Rectal smooth muscle tissue (tissue), 1 donor: ENCODE measurements around the gene TKTL1.
A peak's percentile ranks its signal among the peaks of the same experiment; 100 is the strongest.
"Not testable (repeated sequence)": the region's sequence is repeated elsewhere in the genome, so short reads cannot be mapped to it uniquely, and the experiment has no call there.

ENCODE experiments used
- H3K27ac ChIP-seq: one replicate; pipeline ENCODE4 v1.7.0; 2013; ENCODE audit warnings: low read depth, low read length, inconsistent platforms
- H3K27me3 ChIP-seq: one replicate; pipeline ENCODE4 v1.7.0; 2013; ENCODE audit warnings: low read length; ENCODE audit not compliant: control insufficient read depth, insufficient read depth
- H3K36me3 ChIP-seq: one replicate; pipeline ENCODE4 v1.7.0; 2013; ENCODE audit warnings: low read length; ENCODE audit not compliant: control insufficient read depth, insufficient read depth
- H3K4me1 ChIP-seq: one replicate; pipeline ENCODE4 v1.7.0; 2013; ENCODE audit warnings: low read length; ENCODE audit not compliant: control insufficient read depth, insufficient read depth
- H3K4me3 ChIP-seq: one replicate; pipeline ENCODE4 v1.7.0; 2013; ENCODE audit warnings: low read length
- H3K9ac ChIP-seq: one replicate; pipeline ENCODE4 v1.7.0; 2013; ENCODE audit warnings: low read length

Gene TKTL1

DNA sequence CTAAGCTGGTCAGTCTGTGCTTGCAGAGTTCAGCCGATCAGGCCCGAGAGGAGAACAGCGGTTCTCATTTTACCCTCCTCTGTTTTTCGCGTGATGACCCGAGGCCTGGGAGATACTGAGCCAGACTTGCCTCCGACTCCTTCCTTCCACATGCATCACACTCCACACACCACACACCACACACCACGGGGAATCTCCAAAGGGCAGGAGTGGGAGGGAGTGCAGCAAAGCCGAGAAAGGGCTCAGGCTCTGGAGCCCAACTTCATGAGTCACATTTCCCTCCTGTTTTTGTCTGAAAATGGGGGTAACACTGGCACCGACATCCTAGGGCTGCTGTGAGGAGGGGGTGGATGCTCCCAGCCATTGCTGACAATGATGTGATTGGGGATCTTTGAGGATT lies 38.9 kb downstream of the TKTL1 start:
- no peak overlapping the region for H3K9ac ChIP-seq
- H3K27me3 ChIP-seq = no peaks in the 10 kb centered on the region
- H3K4me1 ChIP-seq = no peaks in the 10 kb centered on the region
- no peak overlapping the region for H3K4me3 ChIP-seq
- no peak overlapping the region for H3K27ac ChIP-seq
- no peaks in the 10 kb centered on the region for H3K36me3 ChIP-seq

- not testable (repeated sequence) for H3K36me3 ChIP-seq, H3K9ac ChIP-seq, H3K4me1 ChIP-seq, H3K4me3 ChIP-seq, H3K27me3 ChIP-seq, H3K27ac ChIP-seq
These were observed 46.1 kb downstream of the TKTL1 start for GRCh38 chrX:154341399-154342298.

DNA sequence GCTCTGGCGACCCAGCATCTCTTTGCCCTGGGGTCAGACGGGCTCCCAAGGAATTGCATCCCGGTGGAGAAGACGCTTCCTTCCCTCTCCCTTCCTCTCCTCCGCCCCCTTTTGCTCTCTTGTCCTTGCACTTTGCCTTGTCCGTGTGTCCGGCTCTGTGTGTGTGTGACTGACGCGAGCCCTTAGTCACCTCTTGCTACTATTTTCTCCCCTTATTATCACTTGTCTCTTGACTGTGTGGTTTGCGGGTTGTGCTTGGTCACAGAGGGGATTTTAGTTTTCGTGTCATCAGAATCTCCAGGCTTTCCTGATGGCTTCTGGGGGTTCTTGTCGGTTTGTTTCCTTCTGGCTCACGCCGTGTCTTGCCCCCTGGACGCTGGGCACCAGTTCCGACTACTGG lies 47.5 kb downstream of the TKTL1 start:
- H3K27me3 ChIP-seq, H3K36me3 ChIP-seq, H3K4me1 ChIP-seq, H3K4me3 ChIP-seq, H3K9ac ChIP-seq, H3K27ac ChIP-seq: not testable (repeated sequence)

- H3K27ac ChIP-seq, H3K4me1 ChIP-seq, H3K9ac ChIP-seq, H3K4me3 ChIP-seq, H3K36me3 ChIP-seq, H3K27me3 ChIP-seq: not testable (repeated sequence)
These were observed 48.0 kb downstream of the TKTL1 start for GRCh38 chrX:154343620-154344019.

- Histone ChIP-seq H3K9ac (no peak overlapping the region), H3K27me3 (no peaks in the 10 kb centered on the region), H3K27ac (peak overlapping the region; percentile 48), H3K4me3 (no peak overlapping the region), H3K36me3 (peaks cover 24% of the 10 kb centered on the region), H3K4me1 (no peaks in the 10 kb centered on the region)
These were observed 52.5 kb downstream of the TKTL1 start for GRCh38 chrX:154348114-154348531.

GRCh38 chrX:154348646-154349358 lies 53.2 kb downstream of the TKTL1 start:
- Histone ChIP-seq H3K4me3 (no peak overlapping the region), H3K27ac (peak overlapping the region; percentile 60), H3K27me3 (no peaks in the 10 kb centered on the region), H3K9ac (no peak overlapping the region), H3K36me3 (peaks cover 31% of the 10 kb centered on the region), H3K4me1 (no peaks in the 10 kb centered on the region)

DNA sequence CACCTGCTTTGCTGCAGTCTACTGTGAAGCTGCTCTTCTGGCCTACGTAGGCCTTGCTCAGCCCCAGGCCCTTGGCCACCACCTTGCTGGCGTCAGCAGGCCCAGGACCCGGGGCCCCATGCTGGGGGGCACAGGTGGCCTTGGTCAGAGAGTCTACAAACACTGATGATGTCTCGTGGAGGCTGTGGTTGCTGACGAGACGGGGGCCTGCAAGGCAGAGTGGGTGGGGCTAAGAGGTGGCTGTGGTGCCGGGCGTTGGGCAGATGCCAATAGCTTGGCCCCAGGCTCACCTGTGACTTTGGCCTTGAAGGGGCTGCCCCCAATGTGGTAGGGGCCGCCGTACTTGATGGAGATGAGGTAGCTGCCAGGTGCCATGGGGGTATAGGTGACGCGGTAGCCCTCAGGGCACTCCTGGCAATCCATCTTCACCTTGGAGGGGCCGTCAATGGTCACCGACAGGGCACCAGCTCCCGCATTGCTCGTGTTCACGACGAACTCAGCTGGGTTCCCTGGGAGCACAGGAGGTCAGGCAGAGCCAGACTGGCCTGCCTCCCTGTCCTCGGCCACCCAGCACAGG lies 53.9 kb downstream of the TKTL1 start:
- Histone ChIP-seq H3K27me3 (no peaks in the 10 kb centered on the region), H3K4me3 (no peak overlapping the region), H3K4me1 (no peaks in the 10 kb centered on the region), H3K36me3 (peaks cover 35% of the 10 kb centered on the region), H3K27ac (peak overlapping the region; percentile 60), H3K9ac (no peak overlapping the region)

GRCh38 chrX:154349979-154350378 lies 54.4 kb downstream of the TKTL1 start:
- peak overlapping the region; percentile 60 for H3K27ac ChIP-seq
- H3K9ac ChIP-seq = no peak overlapping the region
- no peaks in the 10 kb centered on the region for H3K4me1 ChIP-seq
- no peak overlapping the region for H3K4me3 ChIP-seq
- peaks cover 40% of the 10 kb centered on the region for H3K36me3 ChIP-seq
- H3K27me3 ChIP-seq = no peaks in the 10 kb centered on the region

- Histone ChIP-seq H3K27ac (peak overlapping the region; percentile 19), H3K4me3 (no peak overlapping the region), H3K36me3 (peaks cover 41% of the 10 kb centered on the region), H3K27me3 (no peaks in the 10 kb centered on the region), H3K4me1 (no peaks in the 10 kb centered on the region), H3K9ac (no peak overlapping the region)
These were observed 55.0 kb downstream of the TKTL1 start for GRCh38 chrX:154350429-154351182.

DNA sequence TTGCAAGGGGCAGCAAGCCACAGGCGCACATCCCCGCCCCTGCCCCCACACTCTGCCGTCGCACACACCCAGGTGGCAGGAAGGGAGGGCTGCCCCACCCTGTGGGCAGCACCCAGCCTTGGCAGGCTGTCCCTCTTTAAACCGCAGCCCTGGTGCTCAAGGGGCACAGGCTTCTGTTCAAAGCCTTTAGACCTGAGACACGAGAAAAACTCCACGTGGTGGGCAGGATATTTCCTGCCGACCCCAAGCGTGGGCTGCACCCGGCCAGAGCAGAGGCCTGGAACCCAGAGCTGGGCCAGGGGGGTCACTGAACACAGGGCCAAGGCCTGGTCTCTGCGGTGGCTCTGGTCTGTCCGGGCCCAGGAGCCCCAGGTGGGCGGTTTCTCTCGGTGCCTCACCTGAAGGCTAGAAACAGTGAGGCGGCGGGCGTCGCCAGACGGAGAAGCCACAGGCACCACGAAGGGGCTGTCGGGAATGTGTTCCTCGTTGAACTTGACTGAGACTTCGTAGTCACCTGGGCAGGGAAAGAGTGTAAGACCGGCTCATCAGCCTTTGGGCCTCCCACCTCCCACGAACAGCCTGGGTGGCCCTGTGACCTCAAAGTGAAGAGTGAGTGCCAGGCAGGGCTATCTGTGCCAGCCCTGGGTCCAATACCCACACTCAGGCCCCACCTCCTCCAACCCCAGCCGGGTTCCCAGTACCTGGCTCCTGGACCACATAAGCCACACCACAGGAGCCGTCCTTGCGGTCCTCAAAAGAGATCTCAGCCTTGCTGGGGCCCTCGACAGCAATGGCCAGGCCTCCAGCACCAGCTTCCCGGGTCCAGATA lies 55.8 kb downstream of the TKTL1 start:
- Histone ChIP-seq H3K4me1 (no peaks in the 10 kb centered on the region), H3K27ac (peak overlapping the region; percentile 55), H3K36me3 (peaks cover 41% of the 10 kb centered on the region), H3K4me3 (no peak overlapping the region), H3K27me3 (no peaks in the 10 kb centered on the region), H3K9ac (no peak overlapping the region)

GRCh38 chrX:154352012-154352401 lies 56.4 kb downstream of the TKTL1 start:
- no peaks in the 10 kb centered on the region for H3K27me3 ChIP-seq
- no peak overlapping the region for H3K9ac ChIP-seq
- peaks cover 43% of the 10 kb centered on the region for H3K36me3 ChIP-seq
- no peak overlapping the region for H3K4me3 ChIP-seq
- peak overlapping the region; percentile 55 for H3K27ac ChIP-seq
- no peaks in the 10 kb centered on the region for H3K4me1 ChIP-seq
